ENCODE data around the gene VAV3.
"Not testable (repeated sequence)": the region's sequence is repeated elsewhere in the genome, so short reads cannot be mapped to it uniquely, and the experiment has no call there.

The VAV3 gene

DNA sequence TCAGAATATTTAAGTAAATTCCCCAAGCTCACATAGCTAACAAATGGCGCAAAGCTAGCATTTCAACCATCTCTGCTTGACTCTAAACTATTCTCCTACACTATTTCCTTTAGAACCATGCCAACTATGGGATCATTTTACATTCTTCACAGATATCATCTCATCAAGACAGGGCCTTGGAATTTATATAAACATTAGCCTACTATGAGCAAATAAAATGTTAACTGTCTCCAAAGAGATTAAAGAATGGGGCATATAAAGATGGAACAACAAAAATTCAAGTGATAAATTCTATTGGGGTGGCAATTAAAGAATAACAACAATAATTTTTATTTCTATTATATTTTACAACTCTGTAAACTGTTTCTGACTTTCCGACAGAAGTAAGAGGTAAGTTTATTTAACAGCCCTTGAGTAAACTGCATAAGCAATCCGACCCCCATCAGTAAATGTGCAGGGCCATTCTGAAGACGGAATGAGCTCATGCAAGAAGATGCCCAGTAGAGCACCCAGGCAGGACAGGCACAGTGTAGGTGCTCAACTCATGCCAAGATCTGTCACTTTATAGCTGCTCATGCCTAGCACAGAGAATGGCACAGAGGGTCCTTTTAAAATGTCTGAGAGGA is 261.9 kb downstream of the VAV3 start:
- Histone ChIP-seq H3K27me3 (ENCODE audit: control insufficient read depth in 1 of 2, insufficient read depth in 1 of 2, low read length in 2 of 2) (no peaks in the 10 kb centered on the region), H3K18ac (ENCODE audit: low read depth in 1 of 2, low read length in 2 of 2) (no peak overlapping the region), H3K79me1 (replicated peaks; ENCODE audit: low read length, poor library complexity, severe bottlenecking) (no peaks in the 10 kb centered on the region), H3K9ac (ENCODE audit: low read length) (no peak overlapping the region), H2AK5ac (ENCODE audit: low read length, severe bottlenecking) (no peak overlapping the region), H2BK5ac (ENCODE audit: low read depth, low read length, poor library complexity, severe bottlenecking) (no peak overlapping the region), H3K14ac (ENCODE audit: low read length in 2 of 2) (no peak overlapping the region), H3K23ac (ENCODE audit: low read length in 2 of 2) (no peak overlapping the region), H2BK12ac (ENCODE audit: low read length in 2 of 2) (no peak overlapping the region), H4K91ac (ENCODE audit: low read length) (no peak overlapping the region), H3K36me3 (ENCODE audit: control insufficient read depth in 1 of 2, insufficient read depth in 2 of 2, low read depth in 1 of 2, low read length in 2 of 2) (no peaks in the 10 kb centered on the region), H3K4me1 (ENCODE audit: control insufficient read depth, insufficient read depth, low read depth, low read length) (no peaks in the 10 kb centered on the region), H2BK15ac (ENCODE audit: low read depth, poor library complexity, severe bottlenecking) (no peak overlapping the region), H3K4me2 (ENCODE audit: low read length, poor library complexity, severe bottlenecking) (no peak overlapping the region), H3K4ac (ENCODE audit: low read depth in 1 of 2, low read length in 2 of 2) (no peak overlapping the region), H3K9me3 (ENCODE audit: control insufficient read depth, low read length) (no peaks in the 10 kb centered on the region), H3K4me3 (ENCODE audit: insufficient read depth in 1 of 2, low read depth in 1 of 2, low read length in 2 of 2) (no peak overlapping the region), H2BK120ac (ENCODE audit: low read depth, low read length) (no peak overlapping the region), H2AFZ (ENCODE audit: low read depth, low read length) (no peak overlapping the region), H3K27ac (ENCODE audit: low read length, poor library complexity, severe bottlenecking) (no peak overlapping the region), H4K8ac (ENCODE audit: low read length) (no peak overlapping the region)
- 72% methylated on average over 4 of the region's 4 CpGs for WGBS
- no peak for DNase-seq

DNA sequence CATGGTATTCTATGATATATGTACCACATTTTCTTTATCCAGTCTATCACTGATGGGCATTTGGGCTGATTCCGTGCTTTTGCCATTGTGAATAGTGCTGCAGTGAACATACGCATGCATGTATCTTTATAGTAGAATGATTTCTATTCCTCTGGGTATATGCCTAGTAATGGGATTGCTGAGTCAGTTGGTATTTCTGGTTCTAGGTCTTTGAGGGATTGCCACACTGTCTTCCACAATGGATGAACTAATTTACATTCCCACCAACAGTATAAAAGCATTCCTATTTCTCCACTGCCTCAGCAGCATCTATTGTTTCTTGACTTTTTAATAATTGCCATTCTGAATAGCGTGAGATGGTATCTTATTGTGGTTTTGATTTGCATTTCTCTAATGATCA is 264.3 kb downstream of the VAV3 start:
- H3K4ac ChIP-seq (ENCODE audit: low read depth in 1 of 2, low read length in 2 of 2); H2BK5ac ChIP-seq (ENCODE audit: low read depth, low read length, poor library complexity, severe bottlenecking); H3K18ac ChIP-seq (ENCODE audit: low read depth in 1 of 2, low read length in 2 of 2); H3K14ac ChIP-seq (ENCODE audit: low read length in 2 of 2); H2AFZ ChIP-seq (ENCODE audit: low read depth, low read length); H3K4me1 ChIP-seq (ENCODE audit: control insufficient read depth, insufficient read depth, low read depth, low read length); H4K91ac ChIP-seq (ENCODE audit: low read length); H3K4me2 ChIP-seq (ENCODE audit: low read length, poor library complexity, severe bottlenecking); H3K27ac ChIP-seq (ENCODE audit: low read length, poor library complexity, severe bottlenecking); DNase-seq; H2BK120ac ChIP-seq (ENCODE audit: low read depth, low read length); H2BK15ac ChIP-seq (ENCODE audit: low read depth, poor library complexity, severe bottlenecking); H3K4me3 ChIP-seq (ENCODE audit: insufficient read depth in 1 of 2, low read depth in 1 of 2, low read length in 2 of 2); H3K36me3 ChIP-seq (ENCODE audit: control insufficient read depth in 1 of 2, insufficient read depth in 2 of 2, low read depth in 1 of 2, low read length in 2 of 2); H2AK5ac ChIP-seq (ENCODE audit: low read length, severe bottlenecking); H3K27me3 ChIP-seq (ENCODE audit: control insufficient read depth in 1 of 2, insufficient read depth in 1 of 2, low read length in 2 of 2); H3K9ac ChIP-seq (ENCODE audit: low read length); H3K23ac ChIP-seq (ENCODE audit: low read length in 2 of 2); H4K8ac ChIP-seq (ENCODE audit: low read length); H2BK12ac ChIP-seq (ENCODE audit: low read length in 2 of 2); H3K9me3 ChIP-seq (ENCODE audit: control insufficient read depth, low read length); H3K79me1 ChIP-seq (replicated peaks; ENCODE audit: low read length, poor library complexity, severe bottlenecking): not testable (repeated sequence)
- 52% methylated on average over 3 of the region's 3 CpGs for WGBS

DNA sequence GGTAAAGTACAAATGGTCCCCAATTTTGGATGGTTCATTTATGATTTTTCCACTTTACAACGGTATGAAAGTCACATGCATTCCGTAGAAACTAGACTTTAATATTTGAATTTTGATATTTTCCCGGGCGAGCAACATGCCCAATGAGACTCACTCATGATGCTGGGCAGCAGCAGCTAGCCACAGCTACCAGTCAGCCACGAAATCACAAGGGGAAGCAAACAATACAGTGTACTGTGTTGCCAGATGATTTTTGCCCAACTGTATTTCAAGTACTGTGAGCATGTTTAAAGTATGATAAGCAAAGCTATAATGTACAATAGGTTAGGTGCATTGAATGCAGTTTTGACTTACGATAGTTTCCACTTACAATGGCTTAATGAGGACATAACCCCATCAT is 266.8 kb downstream of the VAV3 start:
- no peak overlapping the region for H2BK12ac ChIP-seq (ENCODE audit: low read length in 2 of 2)
- DNase-seq = no peak
- H3K4ac ChIP-seq (ENCODE audit: low read depth in 1 of 2, low read length in 2 of 2) = no peak overlapping the region
- WGBS = 85% methylated on average over 6 of the region's 6 CpGs
- H3K14ac ChIP-seq (ENCODE audit: low read length in 2 of 2) = no peak overlapping the region
- H2BK15ac ChIP-seq (ENCODE audit: low read depth, poor library complexity, severe bottlenecking) = no peak overlapping the region
- no peak overlapping the region for H3K9ac ChIP-seq (ENCODE audit: low read length)
- no peaks in the 10 kb centered on the region for H3K79me1 ChIP-seq (replicated peaks; ENCODE audit: low read length, poor library complexity, severe bottlenecking)
- H3K4me3 ChIP-seq (ENCODE audit: insufficient read depth in 1 of 2, low read depth in 1 of 2, low read length in 2 of 2) = no peak overlapping the region
- H2AFZ ChIP-seq (ENCODE audit: low read depth, low read length) = no peak overlapping the region
- H4K8ac ChIP-seq (ENCODE audit: low read length) = no peak overlapping the region
- no peak overlapping the region for H3K23ac ChIP-seq (ENCODE audit: low read length in 2 of 2)
- H3K36me3 ChIP-seq (ENCODE audit: control insufficient read depth in 1 of 2, insufficient read depth in 2 of 2, low read depth in 1 of 2, low read length in 2 of 2) = no peaks in the 10 kb centered on the region
- no peak overlapping the region for H3K4me2 ChIP-seq (ENCODE audit: low read length, poor library complexity, severe bottlenecking)
- H4K91ac ChIP-seq (ENCODE audit: low read length) = no peak overlapping the region
- no peak overlapping the region for H3K27ac ChIP-seq (ENCODE audit: low read length, poor library complexity, severe bottlenecking)
- no peak overlapping the region for H2AK5ac ChIP-seq (ENCODE audit: low read length, severe bottlenecking)
- no peaks in the 10 kb centered on the region for H3K9me3 ChIP-seq (ENCODE audit: control insufficient read depth, low read length)
- no peak overlapping the region for H3K18ac ChIP-seq (ENCODE audit: low read depth in 1 of 2, low read length in 2 of 2)
- no peaks in the 10 kb centered on the region for H3K4me1 ChIP-seq (ENCODE audit: control insufficient read depth, insufficient read depth, low read depth, low read length)
- no peaks in the 10 kb centered on the region for H3K27me3 ChIP-seq (ENCODE audit: control insufficient read depth in 1 of 2, insufficient read depth in 1 of 2, low read length in 2 of 2)
- no peak overlapping the region for H2BK5ac ChIP-seq (ENCODE audit: low read depth, low read length, poor library complexity, severe bottlenecking)
- no peak overlapping the region for H2BK120ac ChIP-seq (ENCODE audit: low read depth, low read length)

GRCh38 chr1:107695341-107695740 is 269.6 kb downstream of the VAV3 start:
- Histone ChIP-seq H3K23ac (ENCODE audit: low read length in 2 of 2) (no peak overlapping the region), H3K4ac (ENCODE audit: low read depth in 1 of 2, low read length in 2 of 2) (no peak overlapping the region), H2BK120ac (ENCODE audit: low read depth, low read length) (no peak overlapping the region), H3K9ac (ENCODE audit: low read length) (no peak overlapping the region), H3K27ac (ENCODE audit: low read length, poor library complexity, severe bottlenecking) (no peak overlapping the region), H3K14ac (ENCODE audit: low read length in 2 of 2) (no peak overlapping the region), H4K91ac (ENCODE audit: low read length) (no peak overlapping the region), H2BK5ac (ENCODE audit: low read depth, low read length, poor library complexity, severe bottlenecking) (no peak overlapping the region), H3K18ac (ENCODE audit: low read depth in 1 of 2, low read length in 2 of 2) (no peak overlapping the region), H3K27me3 (ENCODE audit: control insufficient read depth in 1 of 2, insufficient read depth in 1 of 2, low read length in 2 of 2) (no peaks in the 10 kb centered on the region), H3K4me3 (ENCODE audit: insufficient read depth in 1 of 2, low read depth in 1 of 2, low read length in 2 of 2) (no peak overlapping the region), H3K4me2 (ENCODE audit: low read length, poor library complexity, severe bottlenecking) (no peak overlapping the region), H2BK15ac (ENCODE audit: low read depth, poor library complexity, severe bottlenecking) (no peak overlapping the region), H3K4me1 (ENCODE audit: control insufficient read depth, insufficient read depth, low read depth, low read length) (no peaks in the 10 kb centered on the region), H4K8ac (ENCODE audit: low read length) (no peak overlapping the region), H3K36me3 (ENCODE audit: control insufficient read depth in 1 of 2, insufficient read depth in 2 of 2, low read depth in 1 of 2, low read length in 2 of 2) (no peaks in the 10 kb centered on the region), H3K79me1 (replicated peaks; ENCODE audit: low read length, poor library complexity, severe bottlenecking) (no peaks in the 10 kb centered on the region), H2AK5ac (ENCODE audit: low read length, severe bottlenecking) (no peak overlapping the region), H2AFZ (ENCODE audit: low read depth, low read length) (no peak overlapping the region), H3K9me3 (ENCODE audit: control insufficient read depth, low read length) (no peaks in the 10 kb centered on the region), H2BK12ac (ENCODE audit: low read length in 2 of 2) (no peak overlapping the region)
- DNase-seq = no peak
- WGBS = 89% methylated on average over 3 of the region's 3 CpGs

Data from mesenchymal stem cell (in vitro differentiated cells and primary cell).